Skeletal muscle tissue (tissue), 1 donor: Measurements from ENCODE around the gene PLIN3. TPM values are rescaled to one million over a fixed set of nuclear protein-coding genes. Genes with fewer than 3 reads are reported as not detected.

Source experiments
- total RNA-seq: library from RNA; depleted of rRNA; stranded (reverse); fragments of >200 nt; gene quantifications from one replicate; pipeline ENCODE4 v1.2.3, GENCODE V29; 2014

Gene PLIN3
- total RNA-seq, 1 donor from 2014 or later = 55.3 TPM

Other genes with a start within 250 kb of the PLIN3 start
- gene TNFAIP8L1, start 228.2 kb downstream of the PLIN3 start, total RNA-seq = 5.7 TPM
- gene MYDGF, start 197.3 kb downstream of the PLIN3 start, total RNA-seq = 44.4 TPM
- gene DPP9, start 143.8 kb downstream of the PLIN3 start, total RNA-seq = 16.2 TPM
- 28.7 TPM for gene FEM1A, start 75.9 kb downstream of the PLIN3 start, total RNA-seq
- 1.6 TPM for gene TICAM1, start 36.0 kb downstream of the PLIN3 start, total RNA-seq
- gene ARRDC5, start 35.2 kb upstream of the PLIN3 start, total RNA-seq = under 0.01 TPM
- gene UHRF1, start 41.8 kb upstream of the PLIN3 start, total RNA-seq = 19.8 TPM
- 11.5 TPM for gene KDM4B, start 101.4 kb upstream of the PLIN3 start, total RNA-seq